HepG2 (cell line): ENCODE measurements around the gene FOXA3. TPM values are rescaled to one million over a fixed set of nuclear protein-coding genes. Genes with fewer than 3 reads are reported as not detected.

Experiments
- FOXA3 ChIP-seq: IDR thresholded peaks from 2 replicates; pipeline ENCODE4 v1.6.1; 2016; ENCODE audit warnings: missing genetic modification reagents, missing compliant biosample characterization
- GATAD2A ChIP-seq: IDR thresholded peaks from 2 replicates; pipeline ENCODE4 v1.6.1; 2016
- MIER3 ChIP-seq: IDR thresholded peaks from 2 replicates; pipeline ENCODE4 v1.6.1; 2016; ENCODE audit warnings: missing compliant biosample characterization, borderline replicate concordance
- MTERF4 ChIP-seq: sonication (generic); formaldehyde crosslinking; IDR thresholded peaks from 2 replicates; pipeline ENCODE4 v1.8.0; 2023; ENCODE audit warnings: mild to moderate bottlenecking, missing genetic modification reagents
- PHB2 ChIP-seq: fragments of 450-650 bp; IDR thresholded peaks from 2 replicates; pipeline ENCODE4 v1.6.1; 2018; ENCODE audit not compliant: partially characterized antibody
- PLRG1 ChIP-seq: fragments of 450-650 bp; conservative IDR thresholded peaks from 2 replicates; pipeline ENCODE4 v1.6.1; 2016
- SOX13 ChIP-seq, 3 experiments: fragments of 450-650 bp in 1 of 3; sonication (generic) in 1 of 3; formaldehyde crosslinking in 1 of 3; IDR thresholded peaks in 2 of 3; conservative IDR thresholded peaks in 1 of 3; 2 replicates each; pipeline versions ENCODE4 v1.5.0 to v1.6.1; 2016 to 2020; ENCODE audit warnings: antibody characterized with exemption in 1 of 3, mild to moderate bottlenecking in 1 of 3, missing compliant biosample characterization in 1 of 3, missing genetic modification reagents in 1 of 3, moderate library complexity in 1 of 3
- SRF ChIP-seq: IDR thresholded peaks from 2 replicates; pipeline ENCODE4 v1.6.1; 2011; ENCODE audit warnings: mild to moderate bottlenecking, low read depth, low read length, moderate library complexity
- TEAD3 ChIP-seq: optimal IDR thresholded peaks from 2 replicates; pipeline ENCODE3; 2016; ENCODE audit warnings: borderline replicate concordance
- ZEB1 ChIP-seq: IDR thresholded peaks from 2 replicates; pipeline ENCODE4 v1.6.1; 2012; ENCODE audit warnings: mild to moderate bottlenecking, low read depth, inconsistent platforms; ENCODE audit not compliant: insufficient replicate concordance
- ZFP37 ChIP-seq: sonication (generic); formaldehyde crosslinking; IDR thresholded peaks from 2 replicates; pipeline ENCODE4 v1.4.0; 2020; ENCODE audit warnings: missing genetic modification reagents, borderline replicate concordance
- ZFP91 ChIP-seq: sonication (generic); formaldehyde crosslinking; IDR thresholded peaks from 2 replicates; pipeline ENCODE4 v1.9.0; 2022; ENCODE audit warnings: missing genetic modification reagents, mild to moderate bottlenecking, borderline replicate concordance
- ZFY ChIP-seq: sonication (generic); formaldehyde crosslinking; IDR thresholded peaks from 2 replicates; pipeline ENCODE4 v1.4.0; 2020; ENCODE audit warnings: missing genetic modification reagents
- ZIK1 ChIP-seq: sonication (generic); formaldehyde crosslinking; IDR thresholded peaks from 2 replicates; pipeline ENCODE4 v1.5.0; 2020; ENCODE audit warnings: mild to moderate bottlenecking, low read depth, missing genetic modification reagents, borderline replicate concordance
- ZMAT3 ChIP-seq: sonication (generic); formaldehyde crosslinking; conservative IDR thresholded peaks from 2 replicates; pipeline ENCODE4 v1.7.0; 2021; ENCODE audit warnings: missing genetic modification reagents
- ZNF230 ChIP-seq: sonication (generic); formaldehyde crosslinking; IDR thresholded peaks from 2 replicates; pipeline ENCODE4 v1.4.0; 2020; ENCODE audit warnings: mild to moderate bottlenecking, missing genetic modification reagents
- ZNF30 ChIP-seq: sonication (generic); formaldehyde crosslinking; IDR thresholded peaks from 2 replicates; pipeline ENCODE4 v1.5.0; 2020; ENCODE audit warnings: mild to moderate bottlenecking, missing genetic modification reagents
- ZNF570 ChIP-seq: sonication (generic); formaldehyde crosslinking; IDR thresholded peaks from 2 replicates; pipeline ENCODE4 v1.4.0; 2020; ENCODE audit warnings: mild to moderate bottlenecking, missing genetic modification reagents, borderline replicate concordance
- ZNF629 ChIP-seq: sonication (generic); formaldehyde crosslinking; conservative IDR thresholded peaks from 2 replicates; pipeline ENCODE4 v1.5.0; 2020; ENCODE audit warnings: missing genetic modification reagents
- ZNF660 ChIP-seq: sonication (generic); formaldehyde crosslinking; IDR thresholded peaks from 2 replicates; pipeline ENCODE4 v1.5.1; 2020; ENCODE audit warnings: mild to moderate bottlenecking, low read depth, missing genetic modification reagents, borderline replicate concordance
- ZNF766 ChIP-seq: sonication (generic); formaldehyde crosslinking; IDR thresholded peaks from 2 replicates; pipeline ENCODE4 v1.5.0; 2020; ENCODE audit warnings: missing genetic modification reagents, borderline replicate concordance
- ZNF792 ChIP-seq: IDR thresholded peaks from 2 replicates; pipeline ENCODE4 v1.6.1; 2016
- polyA plus RNA-seq, 8 experiments: library from polyadenylated mRNA; depleted of rRNA in 3 of 8; stranded (reverse) in 7 of 8; unstranded in 1 of 8; fragments of >200 nt; fragmentation: Illumina TruSeq in 4 of 8; extraction: Trizol in 4 of 8; gene quantifications; 2 replicates each; pipeline versions ENCODE4 v1.2.1 to v1.2.3, GENCODE V29; 2011 to 2016; ENCODE audit warnings: low read depth in 4 of 8, missing spikeins in 1 of 8, mixed read lengths in 1 of 8; ENCODE audit not compliant: insufficient read depth in 1 of 8
- total RNA-seq, 5 experiments: library from RNA; depleted of rRNA; stranded (reverse); fragments of >200 nt; fragmentation: Illumina TruSeq; extraction: Trizol; gene quantifications; 2 replicates each; pipeline ENCODE4 v1.2.3, GENCODE V29; 2016; ENCODE audit warnings: low read depth in 1 of 5
- TF ChIP-seq, protein P1 (sequence below): sonication (generic); formaldehyde crosslinking; IDR thresholded peaks from 2 replicates; pipeline ENCODE4 v1.4.0; 2020; ENCODE audit warnings: missing genetic modification reagents

Gene FOXA3
- total and polyA plus RNA-seq, 2 of the 13 experiments (the other 11 are each of a cell fraction or from before 2014, with no cell fraction given), result 29.8 to 47.6 TPM

DNA sequence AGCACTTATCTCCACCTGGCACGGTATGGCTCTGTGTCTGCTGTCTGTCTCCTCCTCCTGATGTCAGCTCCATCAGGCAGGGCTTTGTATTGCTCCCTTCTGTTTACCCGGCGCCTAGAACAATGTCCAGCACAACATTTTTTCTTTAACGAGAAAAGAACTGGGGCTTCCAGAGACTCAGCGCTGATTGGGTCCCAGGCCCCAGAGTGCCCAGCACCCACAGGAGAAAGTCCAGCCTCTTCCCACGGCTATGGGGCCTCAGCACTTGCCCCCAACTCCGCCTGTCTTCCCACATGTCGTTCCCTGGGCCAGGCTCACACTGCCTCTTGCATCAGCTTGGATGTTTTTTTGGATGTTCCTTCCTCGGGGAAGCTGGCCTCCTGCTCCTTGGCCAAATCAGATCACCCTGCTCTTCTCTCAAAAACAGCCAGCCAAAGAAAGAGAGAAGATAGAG is 31.4 kb downstream of the FOXA3 start (continued):
- TF ChIP-seq ZNF792 (CRISPR knock-in tag), result no peak
- TF ChIP-seq ZFY (CRISPR knock-in tag), result peak; percentile 70
- TF ChIP-seq ZIK1 (CRISPR knock-in tag), result no peak
- TF ChIP-seq, protein P1, sequence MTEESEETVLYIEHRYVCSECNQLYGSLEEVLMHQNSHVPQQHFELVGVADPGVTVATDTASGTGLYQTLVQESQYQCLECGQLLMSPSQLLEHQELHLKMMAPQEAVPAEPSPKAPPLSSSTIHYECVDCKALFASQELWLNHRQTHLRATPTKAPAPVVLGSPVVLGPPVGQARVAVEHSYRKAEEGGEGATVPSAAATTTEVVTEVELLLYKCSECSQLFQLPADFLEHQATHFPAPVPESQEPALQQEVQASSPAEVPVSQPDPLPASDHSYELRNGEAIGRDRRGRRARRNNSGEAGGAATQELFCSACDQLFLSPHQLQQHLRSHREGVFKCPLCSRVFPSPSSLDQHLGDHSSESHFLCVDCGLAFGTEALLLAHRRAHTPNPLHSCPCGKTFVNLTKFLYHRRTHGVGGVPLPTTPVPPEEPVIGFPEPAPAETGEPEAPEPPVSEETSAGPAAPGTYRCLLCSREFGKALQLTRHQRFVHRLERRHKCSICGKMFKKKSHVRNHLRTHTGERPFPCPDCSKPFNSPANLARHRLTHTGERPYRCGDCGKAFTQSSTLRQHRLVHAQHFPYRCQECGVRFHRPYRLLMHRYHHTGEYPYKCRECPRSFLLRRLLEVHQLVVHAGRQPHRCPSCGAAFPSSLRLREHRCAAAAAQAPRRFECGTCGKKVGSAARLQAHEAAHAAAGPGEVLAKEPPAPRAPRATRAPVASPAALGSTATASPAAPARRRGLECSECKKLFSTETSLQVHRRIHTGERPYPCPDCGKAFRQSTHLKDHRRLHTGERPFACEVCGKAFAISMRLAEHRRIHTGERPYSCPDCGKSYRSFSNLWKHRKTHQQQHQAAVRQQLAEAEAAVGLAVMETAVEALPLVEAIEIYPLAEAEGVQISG (CRISPR knock-in tag), result peak; percentile 36; the same call in 1 of the 2 replicates
- no peak for TF ChIP-seq ZFP37
- TF ChIP-seq ZNF230 (CRISPR knock-in tag), result no peak
- no peak for TF ChIP-seq ZNF629 (CRISPR knock-in tag)
- TF ChIP-seq ZNF30 (CRISPR knock-in tag), result no peak
- no peak for TF ChIP-seq MTERF4 (CRISPR knock-in tag)
- peak; percentile 4 for TF ChIP-seq TEAD3 (CRISPR knock-in tag)
- 0 out of 2 replicates have a peak, but pooled peaks have one; percentile 54 for TF ChIP-seq ZMAT3
- peak; percentile 63; the same call in 1 of the 2 replicates for TF ChIP-seq ZFP91 (CRISPR knock-in tag)
- 0 out of 2 replicates have a peak, but pooled peaks have one; percentile 22 for TF ChIP-seq MIER3 (CRISPR knock-in tag)
- TF ChIP-seq SRF, result no peak
- TF ChIP-seq PHB2, result no peak
- peak; percentile 27 for TF ChIP-seq ZEB1
- no peak for TF ChIP-seq PLRG1
- no peak for TF ChIP-seq ZNF570 (CRISPR knock-in tag)
- TF ChIP-seq ZNF660 (CRISPR knock-in tag), result no peak
- peak; percentile 54; the same call in 1 of the 2 replicates for TF ChIP-seq GATAD2A (CRISPR knock-in tag)
- TF ChIP-seq FOXA3 (CRISPR knock-in tag), result peak; percentile 50
- TF ChIP-seq SOX13 (IDR thresholded peaks at IDR 0.05), result peak; percentile 60; the same call in 1 of the 2 replicates
- peak in 1 of 2 experiments; percentile 92; a peak in 2 of 4 replicates for TF ChIP-seq SOX13 (CRISPR knock-in tag; conservative IDR thresholded peaks at IDR 0.05 in 1 of 2, IDR thresholded peaks at IDR 0.05 in 1 of 2)
- TF ChIP-seq ZNF766, result no peak
